Activated CD8-positive, alpha-beta T cell treated with anti-CD3 and anti-CD28 coated beads for 36 hours (primary cell): Measurements from ENCODE around the gene TMEM179. TPM values are rescaled to one million over a fixed set of nuclear protein-coding genes. Genes with fewer than 3 reads are reported as not detected.

Experiments used
- ATAC-seq: fragments of 200-7000 bp; cut with Tn5 transposase; one replicate; pipeline ENCODE4 v1.10.0; 2021; ENCODE audit warnings: mild to moderate bottlenecking, moderate library complexity
- CTCF ChIA-PET: fragments of 350-600 bp; sonication (Branson Sonifier 250); formaldehyde crosslinking; loops from one replicate; lab custom pipeline; 2021; ENCODE audit warnings: antibody characterized with exemption; lab: Charles Lee
- POLR2A ChIA-PET: fragments of 350-600 bp; sonication (Branson Sonifier 250); formaldehyde crosslinking; loops from one replicate; lab custom pipeline; 2021; ENCODE audit warnings: antibody characterized with exemption; lab: Charles Lee
- DNase-seq: peaks from one replicate; pipeline ENCODE4 v3.0.0-alpha.2; 2020
- H3K27ac Mint-ChIP-seq: one replicate; pipeline ENCODE4 v1.8.0; 2021; ENCODE audit warnings: mild to moderate bottlenecking, mixed read lengths
- H3K27me3 Mint-ChIP-seq: one replicate; pipeline ENCODE4 v1.8.0; 2021; ENCODE audit warnings: mixed read lengths
- H3K36me3 Mint-ChIP-seq: one replicate; pipeline ENCODE4 v1.8.0; 2021; ENCODE audit warnings: low read depth, mixed read lengths
- H3K4me1 Mint-ChIP-seq: one replicate; pipeline ENCODE4 v1.8.0; 2021; ENCODE audit warnings: low read depth, mixed read lengths
- H3K4me3 Mint-ChIP-seq: one replicate; pipeline ENCODE4 v1.8.0; 2021; ENCODE audit warnings: mild to moderate bottlenecking, moderate library complexity, mixed read lengths
- H3K9me3 Mint-ChIP-seq: one replicate; pipeline ENCODE4 v1.8.0; 2021; ENCODE audit warnings: mixed read lengths
- intact Hi-C: fragments of 100-400 bp; cut with micrococcal nuclease; formaldehyde crosslinking; loops from one replicate; pipeline ENCODE4 v1.10.0; 2022
- total RNA-seq, 2 experiments: library from RNA; stranded (reverse); gene quantifications; one replicate each; pipeline ENCODE4 v1.2.3, GENCODE V29; 2021
- TF ChIP-seq, protein P1 (sequence below): fragments of 200-600 bp; IDR thresholded peaks from one replicate; pipeline ENCODE4 v1.8.0; 2022; ENCODE audit warnings: antibody characterized with exemption, mild to moderate bottlenecking

The TMEM179 gene
- total RNA-seq, 2 experiments from 2014 or later: not detected

DNA sequence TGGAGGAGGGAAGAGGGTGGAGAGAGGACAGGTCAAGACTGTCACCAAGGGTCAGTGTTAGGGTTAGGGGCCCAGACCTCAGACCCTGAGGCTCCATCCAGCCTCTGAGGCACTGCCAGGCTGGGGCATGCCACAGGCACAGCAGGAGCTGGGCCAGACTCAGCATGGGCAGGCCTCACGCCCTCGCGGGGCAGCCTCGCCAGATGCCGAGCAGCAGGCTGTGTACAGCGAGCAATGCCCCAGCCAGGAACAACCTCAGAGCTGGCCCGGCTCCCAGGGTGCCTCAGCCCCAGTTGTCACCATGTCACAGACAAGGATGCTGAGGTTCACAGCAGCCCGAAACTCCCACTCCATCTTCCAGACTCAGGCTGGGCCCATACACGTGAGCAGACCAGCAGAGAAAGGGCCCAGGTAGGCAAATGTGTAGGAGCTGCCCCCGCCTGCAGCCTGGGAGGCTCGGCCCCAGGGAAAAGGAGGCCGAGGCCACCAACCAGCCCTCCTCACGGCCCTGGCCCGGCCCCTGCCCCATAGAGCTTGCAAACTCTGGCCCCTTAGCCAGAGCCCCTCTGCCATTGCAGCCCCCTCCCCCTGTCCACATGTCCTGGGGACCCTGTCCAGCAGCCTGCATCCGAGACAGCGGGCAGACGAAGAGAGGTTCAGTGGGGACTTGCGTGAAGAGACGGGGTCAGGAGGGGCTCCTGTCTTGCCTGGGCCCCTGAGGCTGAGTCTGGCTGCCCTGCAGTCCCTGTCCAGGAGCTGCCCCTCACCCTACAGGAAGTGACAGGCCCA lies 17.5 kb downstream of the TMEM179 start:
- Mint-ChIP-seq H3K36me3 (no peaks in the 10 kb centered on the region), H3K9me3 (no peaks in the 10 kb centered on the region), H3K4me3 (no peak overlapping the region), H3K27ac (no peak overlapping the region), H3K27me3 (peaks cover 2% of the 10 kb centered on the region), H3K4me1 (no peaks in the 10 kb centered on the region)
- ChIA-PET POLR2A (no interaction called here), CTCF (no interaction called here)
- ATAC-seq (no peak), DNase-seq (no peak)
- intact Hi-C loops: no loop called here
- TF ChIP-seq, protein P1, sequence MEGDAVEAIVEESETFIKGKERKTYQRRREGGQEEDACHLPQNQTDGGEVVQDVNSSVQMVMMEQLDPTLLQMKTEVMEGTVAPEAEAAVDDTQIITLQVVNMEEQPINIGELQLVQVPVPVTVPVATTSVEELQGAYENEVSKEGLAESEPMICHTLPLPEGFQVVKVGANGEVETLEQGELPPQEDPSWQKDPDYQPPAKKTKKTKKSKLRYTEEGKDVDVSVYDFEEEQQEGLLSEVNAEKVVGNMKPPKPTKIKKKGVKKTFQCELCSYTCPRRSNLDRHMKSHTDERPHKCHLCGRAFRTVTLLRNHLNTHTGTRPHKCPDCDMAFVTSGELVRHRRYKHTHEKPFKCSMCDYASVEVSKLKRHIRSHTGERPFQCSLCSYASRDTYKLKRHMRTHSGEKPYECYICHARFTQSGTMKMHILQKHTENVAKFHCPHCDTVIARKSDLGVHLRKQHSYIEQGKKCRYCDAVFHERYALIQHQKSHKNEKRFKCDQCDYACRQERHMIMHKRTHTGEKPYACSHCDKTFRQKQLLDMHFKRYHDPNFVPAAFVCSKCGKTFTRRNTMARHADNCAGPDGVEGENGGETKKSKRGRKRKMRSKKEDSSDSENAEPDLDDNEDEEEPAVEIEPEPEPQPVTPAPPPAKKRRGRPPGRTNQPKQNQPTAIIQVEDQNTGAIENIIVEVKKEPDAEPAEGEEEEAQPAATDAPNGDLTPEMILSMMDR: no peak

DNA sequence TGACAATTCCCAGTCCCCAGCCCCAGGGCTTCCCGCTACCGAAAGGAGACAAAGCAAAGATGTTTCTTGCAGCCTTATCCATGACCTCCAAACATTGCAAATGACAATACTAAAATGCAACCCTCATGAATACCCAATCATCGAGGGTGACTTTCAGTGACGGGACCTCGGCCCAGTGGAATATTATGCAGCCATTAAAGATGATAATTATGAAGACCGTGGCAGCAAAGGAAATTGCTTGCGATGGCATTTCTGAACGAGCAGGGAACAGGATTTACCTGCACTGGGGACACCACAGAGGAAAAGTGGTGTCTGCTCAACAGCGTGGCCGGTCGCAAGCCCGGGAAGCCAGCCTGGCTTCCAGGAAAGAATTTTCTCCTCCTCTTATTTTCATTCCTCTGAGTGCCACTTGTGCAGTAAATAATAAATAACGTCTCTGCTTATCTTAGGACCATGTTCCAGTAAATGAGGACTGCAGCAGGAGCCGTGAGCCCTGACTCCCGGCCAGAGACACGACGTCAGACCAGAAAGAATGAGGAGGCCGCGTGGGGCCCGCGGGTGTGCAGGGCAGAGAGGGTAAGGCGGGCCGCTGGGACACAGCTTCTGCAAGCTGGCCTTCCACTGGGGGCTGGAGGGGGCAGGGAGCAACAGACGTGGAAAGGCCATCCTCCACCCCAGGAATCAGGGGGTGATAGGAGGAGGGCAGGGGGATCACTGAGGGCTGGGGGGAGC lies 18.4 kb downstream of the TMEM179 start:
- ATAC-seq: no peak
- ChIA-PET POLR2A (no interaction called here), CTCF (no interaction called here)
- no peak for DNase-seq
- Mint-ChIP-seq H3K27me3 (peaks cover 2% of the 10 kb centered on the region), H3K27ac (no peak overlapping the region), H3K4me1 (no peaks in the 10 kb centered on the region), H3K36me3 (no peaks in the 10 kb centered on the region), H3K4me3 (no peak overlapping the region), H3K9me3 (no peaks in the 10 kb centered on the region)
- TF ChIP-seq, protein P1: no peak
- intact Hi-C loops: no loop called here

DNA sequence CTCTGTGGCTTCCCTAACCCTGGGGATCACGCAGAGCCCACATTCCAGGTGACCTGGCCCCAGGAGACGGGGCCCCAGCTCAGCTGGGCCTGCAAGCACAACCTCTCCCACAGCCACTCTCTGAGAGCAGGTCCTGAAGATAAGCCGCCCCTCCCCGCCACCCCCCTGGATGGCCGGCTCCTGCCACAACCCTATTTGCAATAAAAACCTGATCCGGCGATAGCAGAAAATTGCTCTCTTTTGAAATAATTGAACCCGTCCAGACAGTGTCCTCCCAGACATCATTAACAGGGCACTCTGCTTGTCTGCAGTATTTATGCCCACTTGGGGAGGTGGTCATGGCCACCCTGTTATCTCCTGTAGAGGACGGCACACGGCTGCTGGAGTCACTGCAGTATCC lies 20.0 kb downstream of the TMEM179 start:
- no peak overlapping the region for H3K4me3 Mint-ChIP-seq
- TF ChIP-seq, protein P1: no peak
- ChIA-PET POLR2A (no interaction called here), CTCF (no interaction called here)
- no peaks in the 10 kb centered on the region for H3K9me3 Mint-ChIP-seq
- H3K27ac Mint-ChIP-seq: no peak overlapping the region
- intact Hi-C loops: no loop called here
- DNase-seq (no peak), ATAC-seq (no peak)
- H3K36me3 Mint-ChIP-seq: no peaks in the 10 kb centered on the region
- peaks cover 2% of the 10 kb centered on the region for H3K27me3 Mint-ChIP-seq
- H3K4me1 Mint-ChIP-seq: no peaks in the 10 kb centered on the region

DNA sequence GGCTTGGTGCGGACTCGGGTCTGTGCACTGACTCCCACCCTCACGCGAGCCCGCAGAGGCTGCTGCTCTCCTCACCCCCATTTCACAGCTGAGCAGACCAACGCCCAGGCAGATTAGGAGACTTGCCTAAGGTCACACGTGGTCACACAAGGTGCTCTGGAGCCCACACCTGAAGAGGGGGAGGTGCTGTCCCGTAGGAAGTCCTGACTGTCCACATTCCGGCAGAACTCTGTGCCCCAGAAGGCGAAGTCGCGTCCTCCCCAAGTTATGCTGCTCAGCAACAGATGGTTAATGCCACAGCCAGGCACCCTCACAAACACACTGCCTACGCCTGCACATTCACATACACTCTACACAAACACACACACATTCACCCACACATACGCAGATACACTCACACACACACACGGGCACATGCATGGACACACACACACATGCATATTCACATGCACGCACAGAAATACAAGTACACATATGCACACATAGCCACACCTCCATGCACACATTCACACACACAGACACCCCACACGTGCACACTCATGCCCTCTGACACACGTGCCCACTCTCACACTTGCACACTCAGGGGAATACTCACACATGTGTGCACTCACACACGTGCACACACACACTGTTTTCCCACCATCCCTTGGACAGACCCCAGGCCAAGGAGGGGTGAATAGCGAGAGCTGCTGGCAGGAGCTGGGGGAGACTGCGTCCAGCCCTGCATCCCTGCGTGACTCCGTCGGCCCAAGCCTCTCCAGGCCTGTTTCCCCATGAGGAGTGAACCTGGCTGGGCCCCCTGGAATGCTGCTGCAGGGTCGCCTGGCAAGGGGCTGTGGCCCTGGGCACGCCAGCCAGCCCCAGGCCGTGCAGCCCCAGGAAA lies 20.9 kb downstream of the TMEM179 start:
- H3K36me3 Mint-ChIP-seq: no peaks in the 10 kb centered on the region

More for the DNA sequence above, 20.9 kb downstream of the TMEM179 start:
- POLR2A ChIA-PET: no interaction called here
- no peak for ATAC-seq
- TF ChIP-seq, protein P1: no peak
- H3K27me3 Mint-ChIP-seq: peaks cover 2% of the 10 kb centered on the region
- no peak for DNase-seq
- intact Hi-C loops: no loop called here
- no peak overlapping the region for H3K27ac Mint-ChIP-seq
- H3K9me3 Mint-ChIP-seq: no peaks in the 10 kb centered on the region
- no peak overlapping the region for H3K4me3 Mint-ChIP-seq
- CTCF ChIA-PET: no interaction called here
- no peaks in the 10 kb centered on the region for H3K4me1 Mint-ChIP-seq
